Pancreas (tissue), 10 donors: Measurements from ENCODE around the gene SAMD11. TPM values are rescaled to one million over a fixed set of nuclear protein-coding genes. Genes with fewer than 3 reads are reported as not detected.
A peak's percentile ranks its signal among the peaks of the same experiment; 100 is the strongest.

ENCODE experiments used
- ATAC-seq, 4 donors: fragments of 200-7000 bp; cut with Tn5 transposase; one replicate each; pipeline versions ENCODE4 v1.8.0 to v1.9.1; 2020; ENCODE audit warnings: mild to moderate bottlenecking in 4 of 4, moderate library complexity in 4 of 4
- DNase-seq, 6 donors: peaks; one replicate each; pipeline ENCODE4 v3.0.0-alpha.2; 2020
- FAIRE-seq: peaks from 2 replicates; lab custom pipeline; 2012; peaks lifted over from hg19 to GRCh38; lab: Jason Lieb, UNC
- H3K27ac ChIP-seq, 4 donors: fragments of 200-600 bp; sonication (generic); 1 replicate in 3 of 4; 2 replicates in 1 of 4; pipeline versions ENCODE4 v1.5.0 to v1.8.0; 2020
- H3K27me3 ChIP-seq, 4 donors: fragments of 200-600 bp; one replicate each; pipeline ENCODE4 v1.8.0; 2021
- H3K36me3 ChIP-seq, 3 donors: fragments of 200-600 bp; sonication (generic) in 1 of 3; one replicate each; pipeline versions ENCODE4 v1.5.0 to v1.8.0; 2020 to 2021
- H3K4me1 ChIP-seq, 3 donors: fragments of 200-600 bp; one replicate each; pipeline ENCODE4 v1.8.0; 2021
- H3K4me3 ChIP-seq, 4 donors: fragments of 200-600 bp; sonication (generic) in 2 of 4; one replicate each; pipeline versions ENCODE4 v1.5.0 to v1.8.0; 2020 to 2021
- H3K9me3 ChIP-seq, 4 donors: fragments of 200-600 bp; one replicate each; pipeline ENCODE4 v1.8.0; 2021
- WGBS, 2 donors: extraction: QIAGEN DNeasy Blood & Tissue Kit; methylation state at CpG; one replicate each; pipeline ENCODE4 v1.1.7; 2013; 5-methylcytosine and 5-hydroxymethylcytosine counted together
- intact Hi-C, 3 donors: fragments of 100-400 bp; cut with DNase I; formaldehyde crosslinking; loops; one replicate each; pipeline versions ENCODE4 v1.11.1 to v1.14.2; 2022
- polyA plus RNA-seq, 2 donors: library from polyadenylated mRNA; stranded (reverse); fragments of 200-250 nt; gene quantifications; one replicate each; pipeline ENCODE4 v1.2.3, GENCODE V29; 2013
- total RNA-seq, 6 donors: library from RNA; stranded (reverse); fragmentation: NEBNext Ultra II Directional in 4 of 6; extraction: Animal tissue kit (Norgen Biotek cat#: 25700) in 4 of 6; gene quantifications; one replicate each; pipeline versions ENCODE4 v1.2.1 to v1.2.4, GENCODE V29; 2021 to 2023
- TF ChIP-seq, protein P1 (sequence below), 4 donors: fragments of 200-600 bp; sonication (generic) in 3 of 4; IDR thresholded peaks; one replicate each; pipeline versions ENCODE4 v1.5.0 to v1.8.0; 2021; ENCODE audit warnings: antibody characterized with exemption in 4 of 4
- donor health status: healthy with polysubstance abuse.
- donor health status: DM: no; HTN: no; CAD: no; lungs with moderate emphysema.
- donor health status: DM: no; HTN: no; CAD: no.
- donor health status: control.
- donor health status: control.
- donor health status: Bipolar disorder and iron deficiency.
- donor health status: DM: yes; HTN: yes; CAD: no.
- donor health status: DM: no; HTN: no; CAD: no.
- donor health status: DM: no; HTN: no; CAD: no.
- donor health status: DM: yes; HTN: yes; CAD: no.

Gene SAMD11
- total and polyA plus RNA-seq, 8 donors, result 0.19 to 23.7 (median 3.5) TPM

DNA sequence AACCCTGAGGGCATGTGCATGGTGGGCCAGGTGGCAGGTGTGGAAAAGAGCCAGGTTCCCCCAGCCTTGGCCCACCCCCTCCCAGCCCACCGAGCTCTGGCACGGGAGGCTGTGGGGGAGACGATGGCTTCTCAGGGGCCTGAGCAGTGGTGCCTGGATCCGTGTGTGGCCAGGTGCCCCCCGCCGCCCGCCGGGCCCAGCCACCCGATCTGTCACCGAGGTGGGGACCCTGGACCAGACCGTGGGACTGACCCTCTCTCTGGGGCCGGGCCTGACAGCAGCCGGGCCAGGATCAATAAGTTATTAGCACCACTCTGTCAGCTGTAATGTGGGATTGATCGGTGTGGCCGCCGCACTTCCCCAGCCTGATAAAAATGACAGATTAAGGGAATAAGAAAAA lies 13.8 kb downstream of the SAMD11 start:
- no peak for DNase-seq
- Histone ChIP-seq H3K36me3 (no peaks in the 10 kb centered on the region), H3K27me3 (peaks cover 0 to 16% (median 5%) of the 10 kb centered on the region in 4 donors), H3K4me3 (no peak overlapping the region), H3K27ac (no peak overlapping the region), H3K4me1 (peaks cover 8 to 25% (median 19%) of the 10 kb centered on the region in 3 donors), H3K9me3 (no peaks in the 10 kb centered on the region)
- 50 to 52% methylated on average over 13 to 16 of the region's 16 CpGs for WGBS, 2 donors
- TF ChIP-seq, protein P1, sequence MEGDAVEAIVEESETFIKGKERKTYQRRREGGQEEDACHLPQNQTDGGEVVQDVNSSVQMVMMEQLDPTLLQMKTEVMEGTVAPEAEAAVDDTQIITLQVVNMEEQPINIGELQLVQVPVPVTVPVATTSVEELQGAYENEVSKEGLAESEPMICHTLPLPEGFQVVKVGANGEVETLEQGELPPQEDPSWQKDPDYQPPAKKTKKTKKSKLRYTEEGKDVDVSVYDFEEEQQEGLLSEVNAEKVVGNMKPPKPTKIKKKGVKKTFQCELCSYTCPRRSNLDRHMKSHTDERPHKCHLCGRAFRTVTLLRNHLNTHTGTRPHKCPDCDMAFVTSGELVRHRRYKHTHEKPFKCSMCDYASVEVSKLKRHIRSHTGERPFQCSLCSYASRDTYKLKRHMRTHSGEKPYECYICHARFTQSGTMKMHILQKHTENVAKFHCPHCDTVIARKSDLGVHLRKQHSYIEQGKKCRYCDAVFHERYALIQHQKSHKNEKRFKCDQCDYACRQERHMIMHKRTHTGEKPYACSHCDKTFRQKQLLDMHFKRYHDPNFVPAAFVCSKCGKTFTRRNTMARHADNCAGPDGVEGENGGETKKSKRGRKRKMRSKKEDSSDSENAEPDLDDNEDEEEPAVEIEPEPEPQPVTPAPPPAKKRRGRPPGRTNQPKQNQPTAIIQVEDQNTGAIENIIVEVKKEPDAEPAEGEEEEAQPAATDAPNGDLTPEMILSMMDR (IDR thresholded peaks at IDR 0.05), result no peak
- no peak for ATAC-seq
- intact Hi-C loops, result no loop called here
- no peak for FAIRE-seq

- no peak overlapping the region for H3K4me3 ChIP-seq
- H3K36me3 ChIP-seq, result no peaks in the 10 kb centered on the region
- 49 to 56% methylated on average over 13 to 15 of the region's 15 CpGs for WGBS, 2 donors
- no peaks in the 10 kb centered on the region for H3K9me3 ChIP-seq
- intact Hi-C loops, result no loop called here
- peaks cover 0 to 16% (median 5%) of the 10 kb centered on the region in 4 donors for H3K27me3 ChIP-seq
- TF ChIP-seq, protein P1 (IDR thresholded peaks at IDR 0.05), result peak in 3 of 4 donors; percentile 12 to 30 (median 28)
- H3K27ac ChIP-seq, result no peak overlapping the region
- peak in 4 of 6 donors; percentile 47 to 76 (median 66) for DNase-seq
- ATAC-seq, result peak; percentile 44 to 72 (median 66)
- H3K4me1 ChIP-seq, result peaks cover 8 to 25% (median 19%) of the 10 kb centered on the region in 3 donors
- FAIRE-seq, result no peak
Observed at GRCh38 chr1:938088-938683, 14.5 kb downstream of the SAMD11 start.

DNA sequence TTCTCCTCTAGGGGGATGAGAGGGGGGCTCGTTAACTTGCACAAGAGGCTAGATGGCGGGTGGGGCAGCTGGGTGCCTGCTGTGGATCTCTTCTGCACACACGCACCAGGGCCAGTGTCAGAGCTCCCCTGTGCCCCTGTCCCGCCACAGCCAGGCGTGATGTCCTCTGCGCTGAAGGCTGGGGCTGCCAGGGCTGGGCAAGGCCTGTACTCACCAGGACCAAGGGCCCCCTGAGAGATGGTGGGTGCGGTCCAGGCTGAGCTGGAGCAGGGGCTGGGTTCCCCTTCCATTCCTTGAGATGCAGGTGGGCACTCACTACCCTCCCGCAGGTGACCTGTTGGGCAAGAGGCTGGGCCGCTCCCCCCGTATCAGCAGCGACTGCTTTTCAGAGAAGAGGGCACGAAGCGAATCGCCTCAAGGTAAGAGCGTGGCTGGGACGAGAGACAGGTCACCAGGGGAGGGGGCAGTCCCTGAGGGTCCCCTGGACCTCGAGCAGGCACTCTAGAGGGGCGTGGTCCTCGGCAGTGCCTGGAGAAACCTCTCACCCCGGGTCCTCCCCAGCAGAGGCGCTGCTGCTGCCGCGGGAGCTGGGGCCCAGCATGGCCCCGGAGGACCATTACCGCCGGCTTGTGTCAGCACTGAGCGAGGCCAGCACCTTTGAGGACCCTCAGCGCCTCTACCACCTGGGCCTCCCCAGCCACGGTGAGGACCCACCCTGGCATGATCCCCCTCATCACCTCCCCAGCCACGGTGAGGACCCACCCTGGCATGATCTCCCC lies 15.2 kb downstream of the SAMD11 start:
- ATAC-seq (no peak), DNase-seq (no peak), FAIRE-seq (no peak)
- H3K27ac ChIP-seq, result no peak overlapping the region
- intact Hi-C loops, result no loop called here
- H3K9me3 ChIP-seq, result no peaks in the 10 kb centered on the region
- H3K36me3 ChIP-seq, result no peaks in the 10 kb centered on the region
- 51 to 60% methylated on average over 28 to 30 of the region's 30 CpGs for WGBS, 2 donors
- TF ChIP-seq, protein P1 (IDR thresholded peaks at IDR 0.05), result no peak
- H3K4me3 ChIP-seq, result no peak overlapping the region
- H3K4me1 ChIP-seq, result peaks cover 8 to 25% (median 19%) of the 10 kb centered on the region in 3 donors
- H3K27me3 ChIP-seq, result peaks cover 0 to 16% (median 5%) of the 10 kb centered on the region in 4 donors

DNA sequence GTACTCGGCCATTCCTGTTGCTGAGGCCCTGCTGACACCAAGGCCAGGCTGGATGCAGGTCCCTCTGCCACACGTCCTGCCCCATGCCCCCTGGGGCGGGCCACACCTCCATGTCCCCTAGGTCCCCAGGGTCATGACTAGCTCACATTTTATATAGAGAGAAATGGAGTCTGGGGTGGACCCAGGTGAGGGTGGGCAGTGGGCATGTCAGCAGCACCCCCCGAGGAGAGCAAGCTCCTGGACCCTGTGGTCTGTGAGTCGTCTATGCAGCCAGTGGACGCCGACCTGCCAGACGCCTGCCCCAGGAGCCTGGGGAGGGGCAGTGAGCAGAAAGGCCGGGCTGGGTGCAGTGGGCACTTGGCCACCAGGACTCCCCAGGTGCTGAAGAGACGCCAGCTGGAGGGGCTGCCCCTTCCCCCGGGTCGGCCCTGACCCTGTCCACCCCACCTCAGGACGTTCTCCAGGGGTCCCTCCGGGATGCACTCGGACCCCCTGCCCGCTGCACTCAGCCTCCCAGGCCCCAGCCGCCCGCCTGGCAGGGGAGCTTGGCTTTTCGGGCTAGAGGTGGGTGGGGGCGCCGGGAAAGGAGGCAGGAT lies 15.9 kb downstream of the SAMD11 start:
- 10 to 15% methylated on average over 19 to 21 of the region's 21 CpGs for WGBS, 2 donors
- DNase-seq (no peak), ATAC-seq (no peak), FAIRE-seq (no peak)
- intact Hi-C loops, result no loop called here
- TF ChIP-seq, protein P1 (IDR thresholded peaks at IDR 0.05), result no peak
- peaks cover 0 to 16% (median 5%) of the 10 kb centered on the region in 4 donors for H3K27me3 ChIP-seq
- no peak overlapping the region for H3K27ac ChIP-seq
- no peaks in the 10 kb centered on the region for H3K36me3 ChIP-seq
- peaks cover 8 to 25% (median 19%) of the 10 kb centered on the region in 3 donors for H3K4me1 ChIP-seq
- H3K9me3 ChIP-seq, result no peaks in the 10 kb centered on the region
- H3K4me3 ChIP-seq, result peak overlapping the region in 2 of 4 donors; percentile 26 to 41
